H9 (cell line): ENCODE data around the gene KL. TPM values are rescaled to one million over a fixed set of nuclear protein-coding genes. Genes with fewer than 3 reads are reported as not detected.

Experiments
- DNase-seq: peaks from one replicate; pipeline ENCODE4 v3.0.0-alpha.2; 2017
- H2AFZ ChIP-seq: one replicate; pipeline ENCODE4 v1.6.1; 2013; ENCODE audit warnings: mild to moderate bottlenecking, low read length, control low read depth, moderate library complexity
- H2AK5ac ChIP-seq: 2 replicates; pipeline ENCODE4 v1.6.1; 2013; ENCODE audit warnings: low read length, control low read depth, mixed read lengths; ENCODE audit not compliant: insufficient read length
- H2BK120ac ChIP-seq: one replicate; pipeline ENCODE4 v1.6.1; 2013; ENCODE audit warnings: low read depth, mild to moderate bottlenecking, low read length, control low read depth, inconsistent platforms; ENCODE audit not compliant: poor library complexity, severe bottlenecking
- H2BK12ac ChIP-seq: 2 replicates; pipeline ENCODE4 v1.6.1; 2013; ENCODE audit warnings: low read length, control low read depth, mixed read lengths, low read depth; ENCODE audit not compliant: insufficient read length
- H2BK15ac ChIP-seq: 2 replicates; pipeline ENCODE4 v1.6.1; 2013; ENCODE audit warnings: low read depth, low read length, control low read depth
- H2BK20ac ChIP-seq: one replicate; pipeline ENCODE4 v1.6.1; 2013; ENCODE audit warnings: low read depth, mild to moderate bottlenecking, low read length, control low read depth, inconsistent platforms; ENCODE audit not compliant: poor library complexity, severe bottlenecking
- H2BK5ac ChIP-seq: 2 replicates; pipeline ENCODE4 v1.6.1; 2013; ENCODE audit warnings: low read length, control low read depth, mixed read lengths; ENCODE audit not compliant: insufficient read length
- H3K14ac ChIP-seq: 2 replicates; pipeline ENCODE4 v1.6.1; 2013; ENCODE audit warnings: low read length, control low read depth; ENCODE audit not compliant: insufficient read depth
- H3K18ac ChIP-seq: 2 replicates; pipeline ENCODE4 v1.6.1; 2013; ENCODE audit warnings: low read depth, mild to moderate bottlenecking, mixed read lengths, low read length, control low read depth; ENCODE audit not compliant: insufficient read length
- H3K23ac ChIP-seq: 2 replicates; pipeline ENCODE4 v1.6.1; 2013; ENCODE audit warnings: low read length, control low read depth, mixed read lengths, low read depth; ENCODE audit not compliant: insufficient read length
- H3K23me2 ChIP-seq: 2 replicates; pipeline ENCODE4 v1.6.1; 2013; ENCODE audit warnings: low read depth, mild to moderate bottlenecking, mixed read lengths, low read length, control low read depth; ENCODE audit not compliant: insufficient read length, poor library complexity, severe bottlenecking
- H3K27ac ChIP-seq: 2 replicates; pipeline ENCODE4 v1.5.1; 2013; ENCODE audit warnings: low read length, control low read depth, mixed read lengths, low read depth; ENCODE audit not compliant: insufficient read length
- H3K27me3 ChIP-seq: 2 replicates; pipeline ENCODE4 v1.6.1; 2013; ENCODE audit warnings: low read length, control low read depth, inconsistent platforms; ENCODE audit not compliant: insufficient read depth
- H3K4ac ChIP-seq: 2 replicates; pipeline ENCODE4 v1.6.1; 2013; ENCODE audit warnings: low read depth, mild to moderate bottlenecking, control low read depth, inconsistent platforms, low read length, moderate library complexity
- H3K4me1 ChIP-seq: 2 replicates; pipeline ENCODE4 v1.6.1; 2013; ENCODE audit warnings: low read length, control low read depth, inconsistent platforms; ENCODE audit not compliant: insufficient read depth
- H3K4me2 ChIP-seq: 2 replicates; pipeline ENCODE4 v1.6.1; 2013; ENCODE audit warnings: low read length, control low read depth, mixed read lengths; ENCODE audit not compliant: insufficient read length, insufficient read depth
- H3K56ac ChIP-seq: 2 replicates; pipeline ENCODE4 v1.6.1; 2013; ENCODE audit warnings: low read depth, mild to moderate bottlenecking, mixed read lengths, low read length, control low read depth; ENCODE audit not compliant: insufficient read length
- H3K79me1 ChIP-seq: 2 replicates; pipeline ENCODE4 v1.6.1; 2013; ENCODE audit warnings: low read depth, mild to moderate bottlenecking, moderate library complexity, low read length, control low read depth, inconsistent platforms; ENCODE audit not compliant: insufficient read depth, poor library complexity, severe bottlenecking
- H3K79me2 ChIP-seq: 2 replicates; pipeline ENCODE4 v1.6.1; 2013; ENCODE audit warnings: low read length, control low read depth, inconsistent platforms; ENCODE audit not compliant: insufficient read depth
- H3K9ac ChIP-seq: 2 replicates; pipeline ENCODE4 v1.6.1; 2013; ENCODE audit warnings: low read length, control low read depth, mixed read lengths; ENCODE audit not compliant: insufficient read length; ENCODE audit errors: extremely low read depth
- H3K9me3 ChIP-seq: one replicate; pipeline ENCODE4 v1.6.1; 2013; ENCODE audit warnings: low read depth, low read length, inconsistent platforms; ENCODE audit not compliant: control insufficient read depth
- H3T11ph ChIP-seq: one replicate; pipeline ENCODE4 v1.6.1; 2013; ENCODE audit warnings: mild to moderate bottlenecking, low read length, control low read depth, inconsistent platforms
- H4K20me1 ChIP-seq: one replicate; pipeline ENCODE4 v1.6.1; 2013; ENCODE audit not compliant: control insufficient read depth, insufficient read length, insufficient read depth
- H4K5ac ChIP-seq: 2 replicates; pipeline ENCODE4 v1.6.1; 2013; ENCODE audit warnings: low read depth, mild to moderate bottlenecking, mixed read lengths, low read length, control low read depth; ENCODE audit not compliant: insufficient read length
- H4K8ac ChIP-seq: replicated peaks from 2 replicates; pipeline ENCODE4 v1.6.1; 2013; ENCODE audit warnings: low read length, control low read depth, mixed read lengths, low read depth; ENCODE audit not compliant: insufficient read length
- H4K91ac ChIP-seq: 2 replicates; pipeline ENCODE4 v1.6.1; 2013; ENCODE audit warnings: low read depth, mild to moderate bottlenecking, moderate library complexity, mixed read lengths, low read length, control low read depth; ENCODE audit not compliant: insufficient read length
- H3K27ac Mint-ChIP-seq, 3 experiments: 2 replicates in 2 of 3; 3 replicates in 1 of 3; pipeline ENCODE4 v1.8.0; 2020 to 2021; ENCODE audit warnings: mixed read lengths in 3 of 3, mild to moderate bottlenecking in 1 of 3, moderate library complexity in 1 of 3
- H3K27me3 Mint-ChIP-seq: 2 replicates; pipeline ENCODE4 v1.8.0; 2021; ENCODE audit warnings: low read depth, mild to moderate bottlenecking, moderate library complexity, mixed read lengths
- H3K36me3 Mint-ChIP-seq, 3 experiments: 2 replicates in 2 of 3; 3 replicates in 1 of 3; pipeline ENCODE4 v1.8.0; 2020 to 2021; ENCODE audit warnings: low read depth in 3 of 3, mixed read lengths in 3 of 3; ENCODE audit not compliant: insufficient read depth in 1 of 3
- H3K4me1 Mint-ChIP-seq, 2 experiments: 2 replicates each; pipeline ENCODE4 v1.8.0; 2020; ENCODE audit warnings: mixed read lengths in 2 of 2
- H3K4me3 Mint-ChIP-seq, 2 experiments: 2 replicates in 1 of 2; 3 replicates in 1 of 2; pipeline ENCODE4 v1.8.0; 2020 to 2021; ENCODE audit warnings: mild to moderate bottlenecking in 2 of 2, mixed read lengths in 2 of 2, moderate library complexity in 1 of 2
- H3K9me3 Mint-ChIP-seq, 2 experiments: 2 replicates in 1 of 2; 3 replicates in 1 of 2; pipeline ENCODE4 v1.8.0; 2020; ENCODE audit warnings: mild to moderate bottlenecking in 2 of 2, mixed read lengths in 2 of 2, moderate library complexity in 1 of 2
- WGBS: extraction: QIAGEN DNeasy Blood & Tissue Kit; methylation state at CpG from one replicate; pipeline ENCODE4 v1.1.7; 2013; ENCODE audit warnings: missing lambda C conversion rate, low lambda C conversion rate, mixed read lengths; ENCODE audit not compliant: insufficient read length; ENCODE audit errors: extremely low coverage; 5-methylcytosine and 5-hydroxymethylcytosine counted together
- total RNA-seq: library from RNA; stranded (reverse); gene quantifications from 2 replicates; pipeline ENCODE4 v1.2.1, GENCODE V29; 2021
- TF ChIP-seq, protein P1 (sequence below): fragments of 200-600 bp; sonication (generic); conservative IDR thresholded peaks from 3 replicates; pipeline ENCODE4 v1.8.0; 2021; ENCODE audit warnings: antibody characterized with exemption, mild to moderate bottlenecking

The KL gene
- total RNA-seq, 1 experiment from 2014 or later: not detected

DNA sequence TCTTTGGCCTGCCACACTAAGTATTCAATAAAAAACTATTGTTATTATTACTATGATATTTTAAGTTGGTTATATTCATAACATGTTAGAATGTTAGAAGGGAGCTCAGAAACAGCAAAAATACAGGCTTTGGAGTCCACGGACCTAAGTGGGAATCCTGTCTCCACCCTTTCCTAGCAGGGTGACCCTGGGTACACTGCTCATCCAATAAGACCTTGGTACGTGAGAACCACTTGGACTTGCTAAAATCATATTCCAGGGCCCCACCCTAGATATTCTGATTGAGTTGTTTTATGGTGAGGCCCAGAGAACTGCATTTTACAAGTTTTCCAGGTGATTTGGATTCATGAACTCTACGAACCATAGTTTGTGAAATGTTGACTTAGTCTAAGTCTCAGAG lies 47.4 kb upstream of the KL start:
- no peak overlapping the region for H2BK20ac ChIP-seq
- H3K4ac ChIP-seq: no peak overlapping the region
- no peaks in the 10 kb centered on the region; the same call in none of the 2 replicates for H3K27me3 Mint-ChIP-seq
- H3K4me2 ChIP-seq: no peak overlapping the region
- H3K4me3 Mint-ChIP-seq: no peak overlapping the region
- H3K9ac ChIP-seq: no peak overlapping the region
- no peak overlapping the region for H3K27ac ChIP-seq
- TF ChIP-seq, protein P1, sequence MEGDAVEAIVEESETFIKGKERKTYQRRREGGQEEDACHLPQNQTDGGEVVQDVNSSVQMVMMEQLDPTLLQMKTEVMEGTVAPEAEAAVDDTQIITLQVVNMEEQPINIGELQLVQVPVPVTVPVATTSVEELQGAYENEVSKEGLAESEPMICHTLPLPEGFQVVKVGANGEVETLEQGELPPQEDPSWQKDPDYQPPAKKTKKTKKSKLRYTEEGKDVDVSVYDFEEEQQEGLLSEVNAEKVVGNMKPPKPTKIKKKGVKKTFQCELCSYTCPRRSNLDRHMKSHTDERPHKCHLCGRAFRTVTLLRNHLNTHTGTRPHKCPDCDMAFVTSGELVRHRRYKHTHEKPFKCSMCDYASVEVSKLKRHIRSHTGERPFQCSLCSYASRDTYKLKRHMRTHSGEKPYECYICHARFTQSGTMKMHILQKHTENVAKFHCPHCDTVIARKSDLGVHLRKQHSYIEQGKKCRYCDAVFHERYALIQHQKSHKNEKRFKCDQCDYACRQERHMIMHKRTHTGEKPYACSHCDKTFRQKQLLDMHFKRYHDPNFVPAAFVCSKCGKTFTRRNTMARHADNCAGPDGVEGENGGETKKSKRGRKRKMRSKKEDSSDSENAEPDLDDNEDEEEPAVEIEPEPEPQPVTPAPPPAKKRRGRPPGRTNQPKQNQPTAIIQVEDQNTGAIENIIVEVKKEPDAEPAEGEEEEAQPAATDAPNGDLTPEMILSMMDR: no peak
- WGBS: no CpG with 5 or more reads among the region's 3 CpGs
- H2BK5ac ChIP-seq: no peak overlapping the region
- no peaks in the 10 kb centered on the region for H3K4me1 ChIP-seq
- H4K5ac ChIP-seq: no peak overlapping the region
- no peak overlapping the region for H4K91ac ChIP-seq
- H3K79me2 ChIP-seq: no peaks in the 10 kb centered on the region
- H3K56ac ChIP-seq: no peak overlapping the region
- no peaks in the 10 kb centered on the region for H4K20me1 ChIP-seq
- H4K8ac ChIP-seq: no peak overlapping the region
- H3T11ph ChIP-seq: no peak overlapping the region
- no peak overlapping the region for H2AFZ ChIP-seq
- no peak overlapping the region for H3K23ac ChIP-seq
- H2AK5ac ChIP-seq: no peak overlapping the region
- H3K14ac ChIP-seq: no peak overlapping the region
- no peaks in the 10 kb centered on the region for H3K79me1 ChIP-seq
- peaks cover 0 to 5% of the 10 kb centered on the region in 2 experiments; a peak in 2 of 4 replicates for H3K4me1 Mint-ChIP-seq
- no peaks in the 10 kb centered on the region for H3K36me3 Mint-ChIP-seq
- H3K27me3 ChIP-seq: no peaks in the 10 kb centered on the region
- no peaks in the 10 kb centered on the region for H3K23me2 ChIP-seq
- H2BK15ac ChIP-seq: no peak overlapping the region
- H3K18ac ChIP-seq: no peak overlapping the region
- no peak for DNase-seq
- no peak overlapping the region for H2BK120ac ChIP-seq
- H3K9me3 ChIP-seq: no peaks in the 10 kb centered on the region
- H2BK12ac ChIP-seq: no peak overlapping the region
- H3K9me3 Mint-ChIP-seq: no peaks in the 10 kb centered on the region
- H3K27ac Mint-ChIP-seq: no peak overlapping the region
